ENCODE results near the gene PTTG1IP.
"Not testable (repeated sequence)": the region's sequence is repeated elsewhere in the genome, so short reads cannot be mapped to it uniquely, and the experiment has no call there.

Gene PTTG1IP

GRCh38 chr21:44887126-44887806 is 13.8 kb upstream of the PTTG1IP start:
- H3K27ac ChIP-seq (ENCODE audit: low read length): no peak overlapping the region
- H3K9me3 ChIP-seq (ENCODE audit: control insufficient read depth in 2 of 2, low read length in 2 of 2): no peaks in the 10 kb centered on the region
- no peak overlapping the region for H3K9ac ChIP-seq (ENCODE audit: low read length in 2 of 2)
- no peak overlapping the region for H3K4me3 ChIP-seq (ENCODE audit: low read length in 2 of 2)
- no peaks in the 10 kb centered on the region for H3K4me1 ChIP-seq (ENCODE audit: control insufficient read depth, insufficient read depth, low read length)
- H3K36me3 ChIP-seq (ENCODE audit: control insufficient read depth in 2 of 2, insufficient read depth in 2 of 2, low read length in 2 of 2): no peaks in the 10 kb centered on the region
- H3K27me3 ChIP-seq (ENCODE audit: control insufficient read depth in 1 of 2, insufficient read depth in 2 of 2, low read length in 2 of 2): peaks cover 0 to 10% of the 10 kb centered on the region in 2 donors

- Histone ChIP-seq H3K9ac (ENCODE audit: low read length in 2 of 2) (no peak overlapping the region), H3K27me3 (ENCODE audit: control insufficient read depth in 1 of 2, insufficient read depth in 2 of 2, low read length in 2 of 2) (peaks cover 0 to 5% of the 10 kb centered on the region in 2 donors), H3K9me3 (ENCODE audit: control insufficient read depth in 2 of 2, low read length in 2 of 2) (no peaks in the 10 kb centered on the region), H3K27ac (ENCODE audit: low read length) (no peak overlapping the region), H3K4me1 (ENCODE audit: control insufficient read depth, insufficient read depth, low read length) (no peaks in the 10 kb centered on the region), H3K36me3 (ENCODE audit: control insufficient read depth in 2 of 2, insufficient read depth in 2 of 2, low read length in 2 of 2) (no peaks in the 10 kb centered on the region), H3K4me3 (ENCODE audit: low read length in 2 of 2) (no peak overlapping the region)
Measured at GRCh38 chr21:44886113-44887075, 12.9 kb upstream of the PTTG1IP start.

GRCh38 chr21:44885615-44886014 is 12.1 kb upstream of the PTTG1IP start:
- no peaks in the 10 kb centered on the region for H3K4me1 ChIP-seq (ENCODE audit: control insufficient read depth, insufficient read depth, low read length)
- no peak overlapping the region for H3K9ac ChIP-seq (ENCODE audit: low read length in 2 of 2)
- no peaks in the 10 kb centered on the region for H3K27me3 ChIP-seq (ENCODE audit: control insufficient read depth in 1 of 2, insufficient read depth in 2 of 2, low read length in 2 of 2)
- H3K36me3 ChIP-seq (ENCODE audit: control insufficient read depth in 2 of 2, insufficient read depth in 2 of 2, low read length in 2 of 2): no peaks in the 10 kb centered on the region
- H3K4me3 ChIP-seq (ENCODE audit: low read length in 2 of 2): no peak overlapping the region
- H3K27ac ChIP-seq (ENCODE audit: low read length): no peak overlapping the region
- H3K9me3 ChIP-seq (ENCODE audit: control insufficient read depth in 2 of 2, low read length in 2 of 2): no peaks in the 10 kb centered on the region

GRCh38 chr21:44884097-44884496 is 10.6 kb upstream of the PTTG1IP start:
- no peaks in the 10 kb centered on the region for H3K9me3 ChIP-seq (ENCODE audit: control insufficient read depth in 2 of 2, low read length in 2 of 2)
- H3K9ac ChIP-seq (ENCODE audit: low read length in 2 of 2): no peak overlapping the region
- H3K27ac ChIP-seq (ENCODE audit: low read length): no peak overlapping the region
- H3K4me1 ChIP-seq (ENCODE audit: control insufficient read depth, insufficient read depth, low read length): no peaks in the 10 kb centered on the region
- H3K27me3 ChIP-seq (ENCODE audit: control insufficient read depth in 1 of 2, insufficient read depth in 2 of 2, low read length in 2 of 2): no peaks in the 10 kb centered on the region
- no peaks in the 10 kb centered on the region for H3K36me3 ChIP-seq (ENCODE audit: control insufficient read depth in 2 of 2, insufficient read depth in 2 of 2, low read length in 2 of 2)
- H3K4me3 ChIP-seq (ENCODE audit: low read length in 2 of 2): no peak overlapping the region

- no peaks in the 10 kb centered on the region for H3K36me3 ChIP-seq (ENCODE audit: control insufficient read depth in 2 of 2, insufficient read depth in 2 of 2, low read length in 2 of 2)
- H3K9ac ChIP-seq (ENCODE audit: low read length in 2 of 2): no peak overlapping the region
- H3K27ac ChIP-seq (ENCODE audit: low read length): no peak overlapping the region
- no peaks in the 10 kb centered on the region for H3K27me3 ChIP-seq (ENCODE audit: control insufficient read depth in 1 of 2, insufficient read depth in 2 of 2, low read length in 2 of 2)
- no peaks in the 10 kb centered on the region for H3K9me3 ChIP-seq (ENCODE audit: control insufficient read depth in 2 of 2, low read length in 2 of 2)
- no peak overlapping the region for H3K4me3 ChIP-seq (ENCODE audit: low read length in 2 of 2)
- H3K4me1 ChIP-seq (ENCODE audit: control insufficient read depth, insufficient read depth, low read length): no peaks in the 10 kb centered on the region
Measured at GRCh38 chr21:44883250-44883649, 9.8 kb upstream of the PTTG1IP start.

GRCh38 chr21:44881198-44881872 is 7.8 kb upstream of the PTTG1IP start:
- Histone ChIP-seq H3K36me3 (ENCODE audit: control insufficient read depth in 2 of 2, insufficient read depth in 2 of 2, low read length in 2 of 2) (no peaks in the 10 kb centered on the region), H3K27me3 (ENCODE audit: control insufficient read depth in 1 of 2, insufficient read depth in 2 of 2, low read length in 2 of 2) (no peaks in the 10 kb centered on the region), H3K9ac (ENCODE audit: low read length in 2 of 2) (no peak overlapping the region), H3K27ac (ENCODE audit: low read length) (no peak overlapping the region), H3K9me3 (ENCODE audit: control insufficient read depth in 2 of 2, low read length in 2 of 2) (no peaks in the 10 kb centered on the region), H3K4me3 (ENCODE audit: low read length in 2 of 2) (no peak overlapping the region), H3K4me1 (ENCODE audit: control insufficient read depth, insufficient read depth, low read length) (no peaks in the 10 kb centered on the region)

- peaks cover 3% of the 10 kb centered on the region for H3K4me1 ChIP-seq (ENCODE audit: control insufficient read depth, insufficient read depth, low read length)
- no peaks in the 10 kb centered on the region for H3K9me3 ChIP-seq (ENCODE audit: control insufficient read depth in 2 of 2, low read length in 2 of 2)
- H3K27me3 ChIP-seq (ENCODE audit: control insufficient read depth in 1 of 2, insufficient read depth in 2 of 2, low read length in 2 of 2): no peaks in the 10 kb centered on the region
- H3K4me3 ChIP-seq (ENCODE audit: low read length in 2 of 2): no peak overlapping the region
- H3K9ac ChIP-seq (ENCODE audit: low read length in 2 of 2): no peak overlapping the region
- H3K36me3 ChIP-seq (ENCODE audit: control insufficient read depth in 2 of 2, insufficient read depth in 2 of 2, low read length in 2 of 2): no peaks in the 10 kb centered on the region
- no peak overlapping the region for H3K27ac ChIP-seq (ENCODE audit: low read length)
Measured at GRCh38 chr21:44880405-44881197, 7.1 kb upstream of the PTTG1IP start.

GRCh38 chr21:44879238-44879637 is 5.7 kb upstream of the PTTG1IP start:
- not testable (repeated sequence) for H3K9ac ChIP-seq (ENCODE audit: low read length in 2 of 2); H3K9me3 ChIP-seq (ENCODE audit: control insufficient read depth in 2 of 2, low read length in 2 of 2); H3K4me3 ChIP-seq (ENCODE audit: low read length in 2 of 2); H3K27me3 ChIP-seq (ENCODE audit: control insufficient read depth in 1 of 2, insufficient read depth in 2 of 2, low read length in 2 of 2); H3K36me3 ChIP-seq (ENCODE audit: control insufficient read depth in 2 of 2, insufficient read depth in 2 of 2, low read length in 2 of 2); H3K27ac ChIP-seq (ENCODE audit: low read length); H3K4me1 ChIP-seq (ENCODE audit: control insufficient read depth, insufficient read depth, low read length)

- Histone ChIP-seq H3K9me3 (ENCODE audit: control insufficient read depth in 2 of 2, low read length in 2 of 2) (no peaks in the 10 kb centered on the region), H3K27ac (ENCODE audit: low read length) (no peak overlapping the region), H3K27me3 (ENCODE audit: control insufficient read depth in 1 of 2, insufficient read depth in 2 of 2, low read length in 2 of 2) (no peaks in the 10 kb centered on the region), H3K36me3 (ENCODE audit: control insufficient read depth in 2 of 2, insufficient read depth in 2 of 2, low read length in 2 of 2) (no peaks in the 10 kb centered on the region), H3K4me3 (ENCODE audit: low read length in 2 of 2) (no peak overlapping the region), H3K4me1 (ENCODE audit: control insufficient read depth, insufficient read depth, low read length) (peaks cover 13% of the 10 kb centered on the region), H3K9ac (ENCODE audit: low read length in 2 of 2) (no peak overlapping the region)
Measured at GRCh38 chr21:44878053-44878982, 4.8 kb upstream of the PTTG1IP start.
